Prostate gland (tissue), 1 donor: Measurements from ENCODE around the gene SMYD3.

ENCODE experiments used
- POLR2A ChIP-seq: fragments of 450-650 bp; IDR thresholded peaks from one replicate; pipeline ENCODE4 v1.6.1; 2016; ENCODE audit warnings: antibody characterized with exemption, mild to moderate bottlenecking
- POLR2AphosphoS5 ChIP-seq: sonication (generic); formaldehyde crosslinking; IDR thresholded peaks from one replicate; pipeline ENCODE4 v1.6.1; 2017; ENCODE audit warnings: antibody characterized with exemption

DNA sequence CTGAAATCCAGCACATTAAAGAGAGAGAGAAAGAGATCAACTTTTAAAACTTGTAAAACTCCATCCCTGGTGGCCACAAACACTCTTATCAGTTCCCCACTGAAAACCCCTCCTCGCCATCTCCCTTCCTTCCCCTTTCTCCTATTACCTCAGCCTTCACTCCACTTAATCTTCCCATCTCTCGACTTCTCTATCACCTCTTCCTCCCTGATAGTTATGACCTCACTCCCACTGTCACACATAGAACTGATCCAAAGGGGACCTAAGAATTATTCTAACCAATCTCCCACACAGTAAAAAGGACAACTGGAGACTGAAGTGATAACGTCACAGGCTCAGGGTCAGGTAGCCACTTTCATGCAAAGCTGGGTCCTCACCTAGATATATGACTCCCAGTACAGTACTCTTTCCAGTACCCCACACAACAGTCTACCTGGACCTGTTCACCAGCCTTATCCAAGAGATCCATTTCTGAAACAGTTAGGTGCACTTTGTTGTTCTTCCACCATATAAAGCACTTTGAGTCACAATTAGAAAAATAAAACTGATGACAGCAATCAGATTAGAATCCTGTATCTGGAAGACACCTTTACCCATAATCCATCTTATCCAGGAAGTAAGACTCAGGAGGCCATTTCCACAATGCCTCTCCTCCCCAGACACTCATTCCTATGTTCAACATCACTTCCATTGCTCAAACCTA, 324.8 kb downstream of the SMYD3 start:
- no peak for TF ChIP-seq POLR2AphosphoS5
- no peak for TF ChIP-seq POLR2A
